Ovary (tissue), 9 donors: ENCODE measurements around the gene FARS2. TPM values are rescaled to one million over a fixed set of nuclear protein-coding genes. Genes with fewer than 3 reads are reported as not detected.

Source experiments
- DNase-seq, 5 donors: peaks; one replicate each; pipeline ENCODE4 v3.0.0-alpha.2; 2019 to 2020
- H3K27ac ChIP-seq, 2 donors: fragments of 200-600 bp; one replicate each; pipeline versions ENCODE4 v1.5.1 to v1.8.0; 2019 to 2022
- H3K27me3 ChIP-seq: fragments of 200-600 bp; one replicate; pipeline ENCODE4 v1.8.0; 2022
- H3K36me3 ChIP-seq: fragments of 200-600 bp; sonication (generic); one replicate; pipeline ENCODE4 v1.5.1; 2019
- H3K4me1 ChIP-seq: one replicate; pipeline ENCODE4 v1.8.1; 2013; ENCODE audit warnings: mild to moderate bottlenecking, moderate library complexity; ENCODE audit not compliant: insufficient read depth
- H3K4me3 ChIP-seq: fragments of 200-600 bp; sonication (generic); one replicate; pipeline ENCODE4 v1.5.1; 2017
- H3K9me3 ChIP-seq, 2 donors: fragments of 200-600 bp in 1 of 2; sonication (generic) in 1 of 2; one replicate each; pipeline versions ENCODE4 v1.5.1 to v1.8.1; 2013 to 2019; ENCODE audit warnings: mild to moderate bottlenecking in 1 of 2, moderate library complexity in 1 of 2
- CTCF ChIP-seq, 3 donors: fragments of 450-650 bp in 2 of 3; fragments of 200-600 bp in 1 of 3; IDR thresholded peaks; one replicate each; pipeline versions ENCODE4 v1.5.1 to v1.8.0; 2016 to 2022; ENCODE audit warnings: antibody characterized with exemption in 3 of 3, mild to moderate bottlenecking in 1 of 3
- EP300 ChIP-seq: sonication (generic); formaldehyde crosslinking; IDR thresholded peaks from one replicate; pipeline ENCODE4 v1.6.1; 2017; ENCODE audit warnings: antibody characterized with exemption
- POLR2A ChIP-seq: fragments of 450-650 bp; IDR thresholded peaks from one replicate; pipeline ENCODE4 v1.6.1; 2017; ENCODE audit warnings: antibody characterized with exemption, mild to moderate bottlenecking, moderate library complexity
- WGBS, 3 donors: extraction: QIAGEN DNeasy Blood & Tissue Kit in 1 of 3; methylation state at CpG; one replicate each; pipeline versions ENCODE4 v1.1.5 to v1.1.7; 2013 to 2017; 5-methylcytosine and 5-hydroxymethylcytosine counted together
- intact Hi-C, 4 donors: fragments of 100-400 bp; cut with DNase I; formaldehyde crosslinking; loops; one replicate each; pipeline versions ENCODE4 v1.11.0 to v1.15.1; 2022 to 2023
- polyA plus RNA-seq, 2 donors: library from polyadenylated mRNA; stranded (reverse); fragments of 200-250 nt in 1 of 2; fragments of 350-450 nt in 1 of 2; fragmentation: Illumina TruSeq in 1 of 2; extraction: RNeasy Lipid Tissue Mini Kit (QIAGEN cat#74804) in 1 of 2; gene quantifications; one replicate each; pipeline ENCODE4 v1.2.3, GENCODE V29; 2013 to 2014
- total RNA-seq, 7 donors: library from RNA; depleted of rRNA in 2 of 7; stranded (reverse); fragments of >200 nt in 2 of 7; fragmentation: NEBNext Ultra II Directional in 3 of 7; extraction: Animal tissue kit (Norgen Biotek cat#: 25700) in 3 of 7; gene quantifications; one replicate each; pipeline versions ENCODE4 v1.1.0 to v1.2.4, GENCODE V29; 2016 to 2023
- donor health status: DM: no; HTN: no; CAD: no; lungs with moderate emphysema.
- donor health status: DM: no; HTN: no; CAD: no.
- donor health status: Bipolar disorder and iron deficiency.
- donor health status: DM: yes; HTN: yes; CAD: no.
- donor health status: DM: no; HTN: no; CAD: no.
- donor health status: DM: yes; HTN: yes; CAD: no.

The FARS2 gene
- total and polyA plus RNA-seq, 9 donors = 9.2 to 17.5 (median 11.0) TPM

- no peaks in the 10 kb centered on the region for H3K36me3 ChIP-seq
- no peaks in the 10 kb centered on the region for H3K9me3 ChIP-seq
- WGBS, 3 donors = 94 to 98% (median 95%) methylated on average over 7 of the region's 7 CpGs
- H3K27me3 ChIP-seq = no peaks in the 10 kb centered on the region
- intact Hi-C loops = no loop called here
- DNase-seq = no peak
- H3K4me3 ChIP-seq = no peak overlapping the region
- no peak for TF ChIP-seq POLR2A
- no peak for TF ChIP-seq EP300
- TF ChIP-seq CTCF (IDR thresholded peaks at IDR 0.05) = no peak
- no peak overlapping the region for H3K27ac ChIP-seq
- no peaks in the 10 kb centered on the region for H3K4me1 ChIP-seq
These were observed 25.5 kb downstream of the FARS2 start for GRCh38 chr6:5286780-5287179.

GRCh38 chr6:5287205-5287965, 26.1 kb downstream of the FARS2 start:
- Histone ChIP-seq H3K27me3 (no peaks in the 10 kb centered on the region), H3K4me1 (no peaks in the 10 kb centered on the region), H3K9me3 (no peaks in the 10 kb centered on the region), H3K27ac (no peak overlapping the region), H3K36me3 (no peaks in the 10 kb centered on the region), H3K4me3 (no peak overlapping the region)
- 69 to 73% (median 72%) methylated on average over 12 of the region's 12 CpGs for WGBS, 3 donors
- intact Hi-C loops = no loop called here
- no peak for TF ChIP-seq POLR2A
- no peak for TF ChIP-seq EP300
- no peak for TF ChIP-seq CTCF (IDR thresholded peaks at IDR 0.05)
- DNase-seq = no peak

- WGBS, 3 donors = 82 to 83% (median 82%) methylated on average over 2 of the region's 2 CpGs
- Histone ChIP-seq H3K27me3 (no peaks in the 10 kb centered on the region), H3K36me3 (no peaks in the 10 kb centered on the region), H3K27ac (no peak overlapping the region), H3K9me3 (no peaks in the 10 kb centered on the region), H3K4me1 (no peaks in the 10 kb centered on the region), H3K4me3 (no peak overlapping the region)
- no peak for DNase-seq
- TF ChIP-seq POLR2A (no peak), CTCF (IDR thresholded peaks at IDR 0.05) (no peak), EP300 (no peak)
- intact Hi-C loops = no loop called here
These were observed 26.6 kb downstream of the FARS2 start for GRCh38 chr6:5287966-5288297.

GRCh38 chr6:5290097-5290496, 28.8 kb downstream of the FARS2 start:
- no peaks in the 10 kb centered on the region for H3K4me1 ChIP-seq
- no peak for TF ChIP-seq CTCF (IDR thresholded peaks at IDR 0.05)
- TF ChIP-seq EP300 = no peak
- no peak for TF ChIP-seq POLR2A
- no peak for DNase-seq
- H3K27me3 ChIP-seq = no peaks in the 10 kb centered on the region
- no peak overlapping the region for H3K27ac ChIP-seq
- H3K4me3 ChIP-seq = no peak overlapping the region
- 93 to 96% (median 94%) methylated on average over 1 of the region's 1 CpG for WGBS, 3 donors
- no peaks in the 10 kb centered on the region for H3K36me3 ChIP-seq
- intact Hi-C loops = no loop called here
- H3K9me3 ChIP-seq = no peaks in the 10 kb centered on the region
